Upper lobe of left lung (tissue), 6 donors: ENCODE results near the gene PNKP. TPM values are rescaled to one million over a fixed set of nuclear protein-coding genes. Genes with fewer than 3 reads are reported as not detected.

Experiments used
- ATAC-seq, 2 donors: fragments of 200-7000 bp; cut with Tn5 transposase; one replicate each; pipeline ENCODE4 v1.9.1; 2022; ENCODE audit warnings: mild to moderate bottlenecking in 2 of 2, moderate library complexity in 2 of 2; ENCODE audit not compliant: low FRiP score in 2 of 2
- DNase-seq, 2 donors: peaks; one replicate each; pipeline ENCODE4 v3.0.0-alpha.2; 2019 to 2020
- H3K27ac ChIP-seq, 4 donors: fragments of 200-600 bp; sonication (generic); one replicate each; pipeline ENCODE4 v1.5.1; 2016 to 2019
- H3K27me3 ChIP-seq, 4 donors: fragments of 200-600 bp; sonication (generic); one replicate each; pipeline ENCODE4 v1.5.1; 2017 to 2019
- H3K36me3 ChIP-seq, 4 donors: fragments of 200-600 bp; sonication (generic); one replicate each; pipeline ENCODE4 v1.5.1; 2016 to 2019
- H3K4me1 ChIP-seq, 4 donors: fragments of 200-600 bp; sonication (generic); one replicate each; pipeline ENCODE4 v1.5.1; 2018 to 2019
- H3K4me3 ChIP-seq, 4 donors: fragments of 200-600 bp; sonication (generic); one replicate each; pipeline ENCODE4 v1.5.1; 2017 to 2019; ENCODE audit warnings: mild to moderate bottlenecking in 2 of 4, moderate library complexity in 1 of 4
- H3K9me3 ChIP-seq, 4 donors: fragments of 200-600 bp; sonication (generic); one replicate each; pipeline ENCODE4 v1.5.1; 2018 to 2019
- CTCF ChIP-seq, 6 experiments: fragments of 450-650 bp in 4 of 6; fragments of 200-600 bp in 2 of 6; sonication (generic) in 2 of 6; IDR thresholded peaks; one replicate each; pipeline ENCODE4 v1.5.1; 2016 to 2019; ENCODE audit warnings: antibody characterized with exemption in 6 of 6
- EP300 ChIP-seq, 4 donors: sonication (generic); formaldehyde crosslinking; IDR thresholded peaks; one replicate each; pipeline ENCODE4 v1.5.1; 2017; ENCODE audit warnings: antibody characterized with exemption in 4 of 4, control low read depth in 2 of 4
- POLR2A ChIP-seq, 4 donors: fragments of 450-650 bp; IDR thresholded peaks; one replicate each; pipeline ENCODE4 v1.5.1; 2016 to 2017; ENCODE audit warnings: antibody characterized with exemption in 4 of 4, mild to moderate bottlenecking in 2 of 4
- POLR2AphosphoS5 ChIP-seq, 2 donors: sonication (generic); formaldehyde crosslinking; IDR thresholded peaks; one replicate each; pipeline ENCODE4 v1.5.1; 2017; ENCODE audit warnings: antibody characterized with exemption in 2 of 2
- WGBS, 2 donors: methylation state at CpG; one replicate each; pipeline ENCODE4 v1.1.5; 2017 to 2018; 5-methylcytosine and 5-hydroxymethylcytosine counted together
- total RNA-seq, 6 donors: library from RNA; depleted of rRNA in 4 of 6; stranded (reverse); fragments of >200 nt in 4 of 6; gene quantifications; one replicate each; pipeline versions ENCODE4 v1.1.0 to v1.2.1, GENCODE V29; 2016 to 2021
- donor health status: DM: no; HTN: no; CAD: no; lungs with moderate emphysema.
- donor health status: DM: no; HTN: yes; CAD: no; lungs with severe emphysema.

Gene PNKP
- total RNA-seq, 6 donors from 2014 or later: 47.6 to 321 (median 88.6) TPM

- Histone ChIP-seq H3K4me3 (peak overlapping the region in 1 of 4 donors; percentile 88), H3K27me3 (no peaks in the 10 kb centered on the region), H3K9me3 (no peaks in the 10 kb centered on the region), H3K27ac (no peak overlapping the region), H3K4me1 (peaks cover 25 to 46% (median 36%) of the 10 kb centered on the region in 4 donors), H3K36me3 (peaks cover 6 to 34% (median 23%) of the 10 kb centered on the region in 4 donors)
- DNase-seq: no peak
- no peak for ATAC-seq
- 75 to 77% methylated on average over 14 of the region's 14 CpGs for WGBS, 2 donors
- TF ChIP-seq POLR2A (IDR thresholded peaks at IDR 0.05) (no peak), CTCF (IDR thresholded peaks at IDR 0.05) (no peak), EP300 (IDR thresholded peaks at IDR 0.05) (no peak), POLR2AphosphoS5 (IDR thresholded peaks at IDR 0.05) (no peak)
These were observed 14.7 kb downstream of the PNKP start for GRCh38 chr19:49852631-49853126.

DNA sequence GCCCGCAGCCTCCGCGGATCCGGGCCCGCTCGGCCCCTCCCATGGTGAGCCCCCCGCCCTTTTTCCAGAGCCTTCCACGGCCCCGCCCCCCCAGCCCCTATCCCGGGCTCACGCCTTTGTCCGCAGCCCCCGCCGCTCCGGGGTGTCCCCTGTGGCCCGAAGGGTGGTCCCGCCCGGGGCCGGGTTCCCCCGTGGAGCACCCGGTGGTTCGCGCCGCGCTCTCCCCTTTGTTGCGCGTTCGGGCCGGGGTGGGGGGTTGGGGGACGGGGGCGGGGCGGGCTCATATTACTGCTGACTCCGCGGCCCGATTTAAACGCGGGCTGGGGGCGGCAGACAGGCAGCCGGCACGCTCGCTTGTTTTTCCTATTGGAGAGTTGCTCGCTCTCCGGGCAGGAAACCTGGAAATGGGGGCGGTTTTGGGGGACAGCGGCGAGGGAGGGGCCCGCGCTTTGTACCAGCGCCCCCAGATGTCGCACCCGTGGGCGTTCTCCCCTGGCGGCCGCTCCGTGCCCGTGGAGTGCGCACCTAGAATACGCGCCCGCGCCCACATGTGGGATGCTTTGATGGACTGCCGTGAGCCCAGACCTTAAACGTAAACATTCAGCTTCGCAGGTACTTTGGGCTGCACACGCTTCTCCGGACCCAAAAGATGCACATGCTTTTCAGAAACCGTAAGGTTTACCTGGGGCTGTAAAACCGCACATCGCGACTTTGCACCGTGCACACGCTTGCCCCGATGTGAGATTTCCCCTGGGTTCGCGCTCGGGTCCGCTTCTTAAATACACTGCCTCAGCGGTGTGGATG lies 15.7 kb downstream of the PNKP start:
- no peaks in the 10 kb centered on the region for H3K9me3 ChIP-seq
- peaks cover 25 to 46% (median 36%) of the 10 kb centered on the region in 4 donors for H3K4me1 ChIP-seq
- H3K4me3 ChIP-seq: peak overlapping the region; percentile 86 to 98 (median 88)
- TF ChIP-seq POLR2A (IDR thresholded peaks at IDR 0.05) (no peak), POLR2AphosphoS5 (IDR thresholded peaks at IDR 0.05) (no peak), CTCF (IDR thresholded peaks at IDR 0.05) (no peak), EP300 (IDR thresholded peaks at IDR 0.05) (no peak)
- ATAC-seq: no peak
- 0 to 27% methylated on average over 7 to 17 of the region's 78 CpGs for WGBS, 2 donors
- DNase-seq: peak in 1 of 2 donors; percentile 90
- H3K27me3 ChIP-seq: no peaks in the 10 kb centered on the region
- H3K36me3 ChIP-seq: peaks cover 3 to 24% (median 12%) of the 10 kb centered on the region in 4 donors
- peak overlapping the region; percentile 99 to 100 (median 100) for H3K27ac ChIP-seq

- H3K9me3 ChIP-seq: no peaks in the 10 kb centered on the region
- WGBS, 2 donors: 1% methylated on average over 33 to 55 of the region's 98 CpGs
- peak within 1 kb of the TSS; percentile 86 to 98 (median 90) for H3K4me3 ChIP-seq
- ATAC-seq: peak; percentile 97
- DNase-seq: peak; percentile 96 to 99
- peaks cover 25 to 46% (median 36%) of the 10 kb centered on the region in 4 donors for H3K4me1 ChIP-seq
- no peaks in the 10 kb centered on the region for H3K27me3 ChIP-seq
- peaks cover 0 to 15% (median 7%) of the 10 kb centered on the region in 4 donors for H3K36me3 ChIP-seq
- peak in 2 of 6 experiments; percentile 5 to 8 for TF ChIP-seq CTCF (IDR thresholded peaks at IDR 0.05)
- peak in 1 of 4 donors; percentile 11 for TF ChIP-seq EP300 (IDR thresholded peaks at IDR 0.05)
- TF ChIP-seq POLR2AphosphoS5 (IDR thresholded peaks at IDR 0.05): peak; percentile 92
- TF ChIP-seq POLR2A (IDR thresholded peaks at IDR 0.05): peak in 3 of 4 donors; percentile 68 to 92 (median 85)
- H3K27ac ChIP-seq: peak within 1 kb of the TSS; percentile 99 to 100 (median 100)
These were observed 16.7 kb downstream of the PNKP start, which contains the start of gene PTOV1 for GRCh38 chr19:49850487-49851342. TSS of gene PTOV1 (plus strand) at chr19:49851159.

DNA sequence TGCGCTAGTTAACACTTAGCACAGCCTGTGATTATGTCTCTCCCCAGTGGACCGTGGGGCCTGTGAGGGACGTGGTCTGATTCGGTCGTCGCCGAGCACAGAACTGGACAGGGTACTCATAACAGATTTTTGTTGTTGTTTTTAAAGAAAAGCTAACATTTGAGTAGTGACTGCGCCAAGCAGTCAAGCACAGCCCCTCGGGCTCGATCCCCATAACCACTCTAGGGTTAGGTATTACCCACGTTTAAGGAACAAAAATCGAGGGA lies 17.2 kb downstream of the PNKP start:
- H3K9me3 ChIP-seq: no peaks in the 10 kb centered on the region
- ATAC-seq (no peak), DNase-seq (no peak)
- peaks cover 0 to 9% (median 5%) of the 10 kb centered on the region in 4 donors for H3K36me3 ChIP-seq
- peak overlapping the region; percentile 35 to 98 (median 87) for H3K4me3 ChIP-seq
- H3K27me3 ChIP-seq: no peaks in the 10 kb centered on the region
- peak overlapping the region; percentile 99 to 100 (median 100) for H3K27ac ChIP-seq
- H3K4me1 ChIP-seq: peaks cover 25 to 46% (median 36%) of the 10 kb centered on the region in 4 donors
- TF ChIP-seq EP300 (IDR thresholded peaks at IDR 0.05) (no peak), POLR2A (IDR thresholded peaks at IDR 0.05) (no peak), POLR2AphosphoS5 (IDR thresholded peaks at IDR 0.05) (no peak), CTCF (IDR thresholded peaks at IDR 0.05) (no peak)
- 45 to 55% methylated on average over 12 of the region's 12 CpGs for WGBS, 2 donors
